HG02885 (cell line): ENCODE results near the gene CHST11.
A peak's percentile ranks its signal among the peaks of the same experiment; 100 is the strongest.

ENCODE experiments used
- ATAC-seq: cut with Tn5 transposase; IDR thresholded peaks from one replicate; pipeline ENCODE4 v1.9.1; 2021; ENCODE audit warnings: mild to moderate bottlenecking; ENCODE audit not compliant: unreplicated experiment, poor library complexity

The CHST11 gene

GRCh38 chr12:104637604-104638003, 180.9 kb downstream of the CHST11 start:
- no peak for ATAC-seq

- no peak for ATAC-seq
Measured at GRCh38 chr12:104638218-104638850, 181.6 kb downstream of the CHST11 start.

GRCh38 chr12:104638851-104639240, 182.1 kb downstream of the CHST11 start:
- no peak for ATAC-seq

GRCh38 chr12:104640956-104641355, 184.2 kb downstream of the CHST11 start:
- no peak for ATAC-seq

- peak; percentile 97 for ATAC-seq
Measured at GRCh38 chr12:104641862-104642261, 185.1 kb downstream of the CHST11 start.

GRCh38 chr12:104643093-104643818, 186.5 kb downstream of the CHST11 start:
- ATAC-seq, result no peak

GRCh38 chr12:104643819-104644669, 187.3 kb downstream of the CHST11 start:
- ATAC-seq, result no peak

- ATAC-seq, result no peak
Measured at GRCh38 chr12:104648756-104649155, 192.0 kb downstream of the CHST11 start.

GRCh38 chr12:104649217-104649824, 192.6 kb downstream of the CHST11 start:
- no peak for ATAC-seq

- no peak for ATAC-seq
Measured at GRCh38 chr12:104649921-104650320, 193.2 kb downstream of the CHST11 start.

- ATAC-seq, result no peak
Measured at GRCh38 chr12:104650541-104650940, 193.8 kb downstream of the CHST11 start.

- no peak for ATAC-seq
Measured at GRCh38 chr12:104651811-104652210, 195.1 kb downstream of the CHST11 start.

GRCh38 chr12:104652358-104652757, 195.6 kb downstream of the CHST11 start:
- ATAC-seq, result no peak

GRCh38 chr12:104652910-104653309, 196.2 kb downstream of the CHST11 start:
- ATAC-seq, result no peak

- ATAC-seq, result no peak
Measured at GRCh38 chr12:104653730-104654664, 197.2 kb downstream of the CHST11 start.

GRCh38 chr12:104654665-104655609, 198.2 kb downstream of the CHST11 start:
- no peak for ATAC-seq

GRCh38 chr12:104656383-104656782, 199.6 kb downstream of the CHST11 start:
- no peak for ATAC-seq

- ATAC-seq, result no peak
Measured at GRCh38 chr12:104656921-104657320, 200.2 kb downstream of the CHST11 start.
